ENCODE measurements around the gene PITPNC1. TPM values are rescaled to one million over a fixed set of nuclear protein-coding genes. Genes with fewer than 3 reads are reported as not detected.

The PITPNC1 gene
- polyA plus RNA-seq, 1 of the 3 experiments (the other 2 are of a cell fraction) = 18.4 TPM

DNA sequence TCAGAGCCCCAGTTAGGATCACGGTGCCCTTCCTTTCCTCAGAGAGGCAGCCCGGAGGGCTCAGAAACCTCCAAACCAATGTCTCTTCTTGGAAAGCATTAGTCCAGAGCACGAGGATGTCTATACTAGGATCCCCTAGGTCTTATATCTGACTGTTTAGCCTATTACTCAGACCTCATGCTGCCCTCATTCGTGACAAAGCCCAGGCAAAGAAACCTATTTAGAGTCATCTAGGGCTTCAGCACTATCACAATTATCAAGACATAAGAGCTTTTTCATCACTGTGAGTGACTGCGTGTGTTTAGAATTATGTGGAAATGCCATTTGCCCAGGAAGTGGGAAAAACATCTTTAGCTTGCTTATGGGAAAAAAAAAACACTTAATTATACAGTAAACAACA is 180.8 kb downstream of the PITPNC1 start:
- H3K27me3 ChIP-seq (ENCODE audit: insufficient read depth) = no peaks in the 10 kb centered on the region
- CTCF ChIA-PET = interaction anchor here (1.0 to 2.0 kb wide), 7 partner anchors 9 to 180 kb away, joined by 3 to 7 read pairs (median 4); partner anchors contain the start of gene PITPNC1
- DNase-seq = no peak
- no peaks in the 10 kb centered on the region for H3K36me3 ChIP-seq (replicated peaks in 1 of 2; ENCODE audit: control insufficient read depth in 1 of 2, insufficient read depth in 2 of 2, low read length in 1 of 2)
- no peaks in the 10 kb centered on the region for H3F3A ChIP-seq (replicated peaks; ENCODE audit: insufficient read depth)
- H3K4me3 ChIP-seq (ENCODE audit: low read depth in 2 of 2, low read length in 1 of 2) = no peak overlapping the region
- H3K4me2 ChIP-seq = no peak overlapping the region
- no peaks in the 10 kb centered on the region for H4K20me1 ChIP-seq (ENCODE audit: insufficient read depth)
- POLR2A ChIA-PET = interaction anchor here (0.6 kb wide), 1 partner anchor 31 kb away, joined by 3 read pairs; no protein-coding TSS in a partner anchor
- H3K9me3 ChIP-seq = 0 out of 2 replicates have a peak, but pooled peaks cover 4% of the 10 kb centered on the region
- 0 out of 2 replicates have a peak, but pooled peaks cover 9% of the 10 kb centered on the region for H3K9me2 ChIP-seq
- no peaks in the 10 kb centered on the region for H3K79me2 ChIP-seq (ENCODE audit: insufficient read depth)
- H3K9ac ChIP-seq = no peak overlapping the region
- 78% methylated on average over 5 of the region's 5 CpGs for WGBS (ENCODE audit: low lambda C conversion rate)
- TF ChIP-seq EP300 (IDR thresholded peaks at IDR 0.05; ENCODE audit: borderline replicate concordance in 1 of 2, low read depth in 1 of 2, low read length in 1 of 2) (no peak), RAD21 (IDR thresholded peaks at IDR 0.05; ENCODE audit: low read length) (no peak), POLR2AphosphoS5 (IDR thresholded peaks at IDR 0.05; ENCODE audit: low read depth, low read length) (no peak), SMC3 (IDR thresholded peaks at IDR 0.05; ENCODE audit: low read depth, low read length) (no peak), MXI1 (IDR thresholded peaks at IDR 0.05; ENCODE audit: low read depth, low read length) (no peak), NFIC (IDR thresholded peaks at IDR 0.05; ENCODE audit: borderline replicate concordance) (no peak), EZH2phosphoT487 (IDR thresholded peaks at IDR 0.05; ENCODE audit: borderline replicate concordance, low read depth) (no peak), TAF1 (IDR thresholded peaks at IDR 0.05; ENCODE audit: borderline replicate concordance, low read depth, low read length) (no peak), YY1 (IDR thresholded peaks at IDR 0.05; ENCODE audit: low read depth) (no peak)
- TF ChIP-seq, protein P1, sequence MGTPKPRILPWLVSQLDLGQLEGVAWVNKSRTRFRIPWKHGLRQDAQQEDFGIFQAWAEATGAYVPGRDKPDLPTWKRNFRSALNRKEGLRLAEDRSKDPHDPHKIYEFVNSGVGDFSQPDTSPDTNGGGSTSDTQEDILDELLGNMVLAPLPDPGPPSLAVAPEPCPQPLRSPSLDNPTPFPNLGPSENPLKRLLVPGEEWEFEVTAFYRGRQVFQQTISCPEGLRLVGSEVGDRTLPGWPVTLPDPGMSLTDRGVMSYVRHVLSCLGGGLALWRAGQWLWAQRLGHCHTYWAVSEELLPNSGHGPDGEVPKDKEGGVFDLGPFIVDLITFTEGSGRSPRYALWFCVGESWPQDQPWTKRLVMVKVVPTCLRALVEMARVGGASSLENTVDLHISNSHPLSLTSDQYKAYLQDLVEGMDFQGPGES (IDR thresholded peaks at IDR 0.05; ENCODE audit: low read depth, low read length) = no peak
- TF ChIP-seq, protein P2, sequence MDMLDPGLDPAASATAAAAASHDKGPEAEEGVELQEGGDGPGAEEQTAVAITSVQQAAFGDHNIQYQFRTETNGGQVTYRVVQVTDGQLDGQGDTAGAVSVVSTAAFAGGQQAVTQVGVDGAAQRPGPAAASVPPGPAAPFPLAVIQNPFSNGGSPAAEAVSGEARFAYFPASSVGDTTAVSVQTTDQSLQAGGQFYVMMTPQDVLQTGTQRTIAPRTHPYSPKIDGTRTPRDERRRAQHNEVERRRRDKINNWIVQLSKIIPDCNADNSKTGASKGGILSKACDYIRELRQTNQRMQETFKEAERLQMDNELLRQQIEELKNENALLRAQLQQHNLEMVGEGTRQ (IDR thresholded peaks at IDR 0.05; ENCODE audit: borderline replicate concordance, low read depth, low read length) = no peak
- H3K4me1 ChIP-seq (ENCODE audit: control insufficient read depth in 1 of 2, insufficient read depth in 2 of 2, low read depth in 1 of 2, low read length in 1 of 2) = peaks cover 3 to 16% of the 10 kb centered on the region in 2 experiments; a peak in 3 of 4 replicates
- H2AFZ ChIP-seq (ENCODE audit: low read depth) = no peak overlapping the region
- peak overlapping the region in 1 of 2 experiments; percentile 56; a peak in 2 of 4 replicates for H3K27ac ChIP-seq (ENCODE audit: low read depth in 2 of 2, low read length in 1 of 2)

DNA sequence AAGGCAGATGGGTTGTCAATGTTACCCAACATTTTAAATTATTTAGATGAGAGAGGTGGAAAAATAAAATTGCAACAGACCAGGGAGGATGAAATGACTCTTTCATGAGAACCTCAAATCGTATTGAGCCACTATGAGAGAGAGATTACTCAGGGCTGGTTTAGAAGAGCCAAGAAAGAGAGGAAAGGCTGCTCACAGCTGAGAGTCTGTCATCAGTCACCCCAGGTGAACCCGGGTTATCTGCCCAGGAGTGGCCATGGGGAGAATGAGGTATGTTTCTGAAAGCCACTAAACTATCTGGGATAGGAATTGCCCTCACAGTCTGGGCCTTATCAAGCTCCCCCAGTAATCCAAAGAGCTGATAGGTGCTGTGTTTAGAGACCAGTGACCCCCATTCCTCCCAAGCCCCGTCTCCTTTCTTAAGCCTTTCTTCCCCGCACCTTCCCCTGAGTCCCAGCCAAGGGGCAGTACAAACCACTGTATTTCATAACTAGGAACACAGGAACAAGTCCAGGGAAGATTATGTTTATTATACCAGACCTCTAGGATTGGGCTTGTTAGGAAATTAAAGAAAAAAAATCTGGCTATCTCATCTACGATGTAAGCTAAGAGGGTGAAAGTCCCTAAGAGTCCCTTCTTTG is 181.8 kb downstream of the PITPNC1 start:
- Histone ChIP-seq H4K20me1 (ENCODE audit: insufficient read depth) (no peaks in the 10 kb centered on the region), H3K4me1 (ENCODE audit: control insufficient read depth in 1 of 2, insufficient read depth in 2 of 2, low read depth in 1 of 2, low read length in 1 of 2) (peaks cover 3 to 16% of the 10 kb centered on the region in 2 experiments; a peak in 3 of 4 replicates), H3K9me2 (no peaks in the 10 kb centered on the region), H3K9me3 (no peaks in the 10 kb centered on the region), H2AFZ (ENCODE audit: low read depth) (no peak overlapping the region), H3K27me3 (ENCODE audit: insufficient read depth) (no peaks in the 10 kb centered on the region), H3K9ac (no peak overlapping the region), H3K36me3 (replicated peaks in 1 of 2; ENCODE audit: control insufficient read depth in 1 of 2, insufficient read depth in 2 of 2, low read length in 1 of 2) (no peaks in the 10 kb centered on the region), H3K4me2 (no peak overlapping the region), H3K27ac (ENCODE audit: low read depth in 2 of 2, low read length in 1 of 2) (peak overlapping the region in 1 of 2 experiments; percentile 56; a peak in 1 of 4 replicates), H3F3A (replicated peaks; ENCODE audit: insufficient read depth) (no peaks in the 10 kb centered on the region), H3K4me3 (ENCODE audit: low read depth in 2 of 2, low read length in 1 of 2) (no peak overlapping the region), H3K79me2 (ENCODE audit: insufficient read depth) (no peaks in the 10 kb centered on the region)
- WGBS (ENCODE audit: low lambda C conversion rate) = 87% methylated on average over 5 of the region's 5 CpGs
- CTCF ChIA-PET = interaction anchor here (1.0 to 2.3 kb wide), 5 partner anchors 10 to 181 kb away, joined by 3 to 10 read pairs (median 4); partner anchors contain the start of gene PITPNC1
- TF ChIP-seq RXRA (IDR thresholded peaks at IDR 0.05; ENCODE audit: borderline replicate concordance, low read depth) (no peak), RFX5 (IDR thresholded peaks at IDR 0.05; ENCODE audit: low read length) (no peak), RCOR1 (IDR thresholded peaks at IDR 0.05; ENCODE audit: low read length) (no peak), EZH2phosphoT487 (IDR thresholded peaks at IDR 0.05; ENCODE audit: borderline replicate concordance, low read depth) (no peak), TEAD4 (IDR thresholded peaks at IDR 0.05; ENCODE audit: borderline replicate concordance, insufficient read depth) (no peak), NRF1 (IDR thresholded peaks at IDR 0.05; ENCODE audit: low read depth, low read length) (no peak), TAF1 (IDR thresholded peaks at IDR 0.05; ENCODE audit: borderline replicate concordance, low read depth, low read length) (no peak), YY1 (IDR thresholded peaks at IDR 0.05; ENCODE audit: low read depth) (no peak), FOSL2 (IDR thresholded peaks at IDR 0.05; ENCODE audit: borderline replicate concordance, low read depth) (no peak), NFIC (IDR thresholded peaks at IDR 0.05; ENCODE audit: borderline replicate concordance) (no peak)
- TF ChIP-seq, protein P3, sequence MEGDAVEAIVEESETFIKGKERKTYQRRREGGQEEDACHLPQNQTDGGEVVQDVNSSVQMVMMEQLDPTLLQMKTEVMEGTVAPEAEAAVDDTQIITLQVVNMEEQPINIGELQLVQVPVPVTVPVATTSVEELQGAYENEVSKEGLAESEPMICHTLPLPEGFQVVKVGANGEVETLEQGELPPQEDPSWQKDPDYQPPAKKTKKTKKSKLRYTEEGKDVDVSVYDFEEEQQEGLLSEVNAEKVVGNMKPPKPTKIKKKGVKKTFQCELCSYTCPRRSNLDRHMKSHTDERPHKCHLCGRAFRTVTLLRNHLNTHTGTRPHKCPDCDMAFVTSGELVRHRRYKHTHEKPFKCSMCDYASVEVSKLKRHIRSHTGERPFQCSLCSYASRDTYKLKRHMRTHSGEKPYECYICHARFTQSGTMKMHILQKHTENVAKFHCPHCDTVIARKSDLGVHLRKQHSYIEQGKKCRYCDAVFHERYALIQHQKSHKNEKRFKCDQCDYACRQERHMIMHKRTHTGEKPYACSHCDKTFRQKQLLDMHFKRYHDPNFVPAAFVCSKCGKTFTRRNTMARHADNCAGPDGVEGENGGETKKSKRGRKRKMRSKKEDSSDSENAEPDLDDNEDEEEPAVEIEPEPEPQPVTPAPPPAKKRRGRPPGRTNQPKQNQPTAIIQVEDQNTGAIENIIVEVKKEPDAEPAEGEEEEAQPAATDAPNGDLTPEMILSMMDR (IDR thresholded peaks at IDR 0.05) = no peak
- TF ChIP-seq, protein P4, sequence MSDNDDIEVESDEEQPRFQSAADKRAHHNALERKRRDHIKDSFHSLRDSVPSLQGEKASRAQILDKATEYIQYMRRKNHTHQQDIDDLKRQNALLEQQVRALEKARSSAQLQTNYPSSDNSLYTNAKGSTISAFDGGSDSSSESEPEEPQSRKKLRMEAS (IDR thresholded peaks at IDR 0.05; ENCODE audit: low read depth) = no peak
- POLR2A ChIA-PET = no interaction called here
- no peak for DNase-seq
